GM12872 (cell line): Measurements from ENCODE around the gene MESD.

Experiments
- CTCF ChIP-seq: IDR thresholded peaks from 3 replicates; pipeline ENCODE4 v1.5.1; 2011; ENCODE audit warnings: low read depth, mild to moderate bottlenecking, low read length, moderate library complexity; ENCODE audit not compliant: insufficient read depth

Gene MESD

GRCh38 chr15:80948651-80949292, 40.8 kb downstream of the MESD start:
- no peak for TF ChIP-seq CTCF

GRCh38 chr15:80946576-80946975, 43.0 kb downstream of the MESD start:
- no peak for TF ChIP-seq CTCF

GRCh38 chr15:80945605-80946004, 44.0 kb downstream of the MESD start:
- no peak for TF ChIP-seq CTCF

- no peak for TF ChIP-seq CTCF
These were observed 44.8 kb downstream of the MESD start for GRCh38 chr15:80944818-80945217.

- TF ChIP-seq CTCF, result no peak
These were observed 46.7 kb downstream of the MESD start for GRCh38 chr15:80942746-80943565.

GRCh38 chr15:80942266-80942665, 47.4 kb downstream of the MESD start:
- TF ChIP-seq CTCF, result no peak

- no peak for TF ChIP-seq CTCF
These were observed 48.8 kb downstream of the MESD start for GRCh38 chr15:80940851-80941250.
